Measurements from ENCODE around the gene LRRC23.
"Not testable (repeated sequence)": the region's sequence is repeated elsewhere in the genome, so short reads cannot be mapped to it uniquely, and the experiment has no call there.

The LRRC23 gene

GRCh38 chr12:6904280-6905276 lies at the start of gene LRRC23:
LRRC23 (plus strand) TSS chr12:6904822; CDS start chr12:6905634, 812 bp downstream.
- peak; percentile 99 for DNase-seq (ENCODE audit: low spot score)

GRCh38 chr12:6855322-6855721 lies 49.3 kb upstream of the LRRC23 start:
- no peak for DNase-seq (ENCODE audit: low spot score)

- DNase-seq (ENCODE audit: low spot score) = no peak
These were observed 45.8 kb upstream of the LRRC23 start for GRCh38 chr12:6858799-6859198.

- no peak for DNase-seq (ENCODE audit: low spot score)
These were observed 44.5 kb upstream of the LRRC23 start for GRCh38 chr12:6860116-6860515.

- DNase-seq (ENCODE audit: low spot score) = no peak
These were observed 43.7 kb upstream of the LRRC23 start for GRCh38 chr12:6860942-6861341.

GRCh38 chr12:6861391-6861790 lies 43.2 kb upstream of the LRRC23 start:
- no peak for DNase-seq (ENCODE audit: low spot score)

- no peak for DNase-seq (ENCODE audit: low spot score)
These were observed 41.6 kb upstream of the LRRC23 start for GRCh38 chr12:6863033-6863432.

GRCh38 chr12:6863586-6864321 lies 40.9 kb upstream of the LRRC23 start:
- DNase-seq (ENCODE audit: low spot score) = no peak

GRCh38 chr12:6865307-6865706 lies 39.3 kb upstream of the LRRC23 start:
- DNase-seq (ENCODE audit: low spot score) = not testable (repeated sequence)

- no peak for DNase-seq (ENCODE audit: low spot score)
These were observed 38.3 kb upstream of the LRRC23 start for GRCh38 chr12:6866163-6866919.

- DNase-seq (ENCODE audit: low spot score) = peak; percentile 28
These were observed 37.7 kb upstream of the LRRC23 start for GRCh38 chr12:6866920-6867412.

GRCh38 chr12:6867413-6868210 lies 37.0 kb upstream of the LRRC23 start, which contains the start of gene TPI1:
TPI1 (plus strand) TSS chr12:6867531; CDS start chr12:6867567, 36 bp downstream.
- DNase-seq (ENCODE audit: low spot score) = peak; percentile 84

- peak; percentile 31 for DNase-seq (ENCODE audit: low spot score)
These were observed 36.2 kb upstream of the LRRC23 start for GRCh38 chr12:6868211-6869048.

- peak; percentile 92 for DNase-seq (ENCODE audit: low spot score)
These were observed 35.3 kb upstream of the LRRC23 start for GRCh38 chr12:6869049-6870021.

- DNase-seq (ENCODE audit: low spot score) = not testable (repeated sequence)
These were observed 34.3 kb upstream of the LRRC23 start for GRCh38 chr12:6870304-6870703.

GRCh38 chr12:6871052-6871957 lies 33.3 kb upstream of the LRRC23 start:
- DNase-seq (ENCODE audit: low spot score) = peak; percentile 52
